Osteocyte (in vitro differentiated cells): ENCODE measurements around the gene ETV3L. TPM values are rescaled to one million over a fixed set of nuclear protein-coding genes. Genes with fewer than 3 reads are reported as not detected.

Experiments used
- DNase-seq: peaks from one replicate; pipeline ENCODE4 v3.0.0; 2021; ENCODE audit warnings: mixed read lengths; ENCODE audit not compliant: unreplicated experiment; ENCODE audit errors: extremely low spot score
- H3K27ac Mint-ChIP-seq: one replicate; pipeline ENCODE4 v1.8.0; 2021; ENCODE audit warnings: mild to moderate bottlenecking, mixed read lengths; ENCODE audit not compliant: unreplicated experiment
- H3K27me3 Mint-ChIP-seq: one replicate; pipeline ENCODE4 v1.8.0; 2021; ENCODE audit warnings: mixed read lengths; ENCODE audit not compliant: unreplicated experiment
- H3K36me3 Mint-ChIP-seq: one replicate; pipeline ENCODE4 v1.8.0; 2021; ENCODE audit warnings: mixed read lengths; ENCODE audit not compliant: unreplicated experiment
- H3K4me1 Mint-ChIP-seq: one replicate; pipeline ENCODE4 v1.8.0; 2021; ENCODE audit warnings: mixed read lengths; ENCODE audit not compliant: unreplicated experiment
- H3K4me3 Mint-ChIP-seq: one replicate; pipeline ENCODE4 v1.8.0; 2021; ENCODE audit warnings: mild to moderate bottlenecking, moderate library complexity, mixed read lengths; ENCODE audit not compliant: unreplicated experiment
- H3K9me3 Mint-ChIP-seq: one replicate; pipeline ENCODE4 v1.8.0; 2021; ENCODE audit warnings: mixed read lengths; ENCODE audit not compliant: unreplicated experiment
- CTCF ChIP-seq: fragments of 200-600 bp; sonication (generic); IDR thresholded peaks from 2 replicates; pipeline ENCODE4 v1.5.0; 2021; ENCODE audit warnings: antibody characterized with exemption, mild to moderate bottlenecking, moderate library complexity
- total RNA-seq: library from RNA; stranded (reverse); gene quantifications from 2 replicates; pipeline ENCODE4 v1.2.1, GENCODE V29; 2021

The ETV3L gene
- total RNA-seq, 1 donor from 2014 or later = not detected

GRCh38 chr1:157047062-157047410 lies 52.6 kb downstream of the ETV3L start:
- Mint-ChIP-seq H3K36me3 (peaks cover 2% of the 10 kb centered on the region), H3K27ac (no peak overlapping the region), H3K4me1 (peaks cover 33% of the 10 kb centered on the region), H3K27me3 (peaks cover 33% of the 10 kb centered on the region), H3K9me3 (peaks cover 4% of the 10 kb centered on the region), H3K4me3 (peak overlapping the region; percentile 38)
- no peak for TF ChIP-seq CTCF
- no peak for DNase-seq

- H3K36me3 Mint-ChIP-seq = peaks cover 2% of the 10 kb centered on the region
- peak within 1 kb of the TSS; percentile 97 for H3K27ac Mint-ChIP-seq
- TF ChIP-seq CTCF = no peak
- peak within 1 kb of the TSS; percentile 89 for H3K4me3 Mint-ChIP-seq
- H3K27me3 Mint-ChIP-seq = peaks cover 20% of the 10 kb centered on the region
- no peaks in the 10 kb centered on the region for H3K9me3 Mint-ChIP-seq
- DNase-seq = peak; percentile 97
- peaks cover 47% of the 10 kb centered on the region for H3K4me1 Mint-ChIP-seq
These were observed 54.1 kb downstream of the ETV3L start, which contains the start of gene ARHGEF11 for GRCh38 chr1:157045250-157046218. TSS of gene ARHGEF11 (minus strand) at chr1:157045742. CDS start at chr1:157044330, 1,412 bp downstream.

GRCh38 chr1:157044326-157044725 lies 55.3 kb downstream of the ETV3L start:
- DNase-seq = no peak
- Mint-ChIP-seq H3K9me3 (no peaks in the 10 kb centered on the region), H3K27ac (peak overlapping the region; percentile 97), H3K27me3 (peaks cover 8% of the 10 kb centered on the region), H3K4me3 (peak overlapping the region; percentile 89), H3K36me3 (peaks cover 2% of the 10 kb centered on the region), H3K4me1 (peaks cover 53% of the 10 kb centered on the region)
- TF ChIP-seq CTCF = no peak

GRCh38 chr1:157043685-157044084 lies 55.9 kb downstream of the ETV3L start:
- Mint-ChIP-seq H3K27ac (no peak overlapping the region), H3K9me3 (no peaks in the 10 kb centered on the region), H3K36me3 (peaks cover 2% of the 10 kb centered on the region), H3K4me1 (peaks cover 55% of the 10 kb centered on the region), H3K4me3 (peak overlapping the region; percentile 89), H3K27me3 (peaks cover 4% of the 10 kb centered on the region)
- TF ChIP-seq CTCF = no peak
- DNase-seq = no peak

GRCh38 chr1:157042846-157043245 lies 56.8 kb downstream of the ETV3L start:
- DNase-seq = no peak
- Mint-ChIP-seq H3K4me1 (peaks cover 55% of the 10 kb centered on the region), H3K36me3 (peaks cover 2% of the 10 kb centered on the region), H3K9me3 (no peaks in the 10 kb centered on the region), H3K27me3 (no peaks in the 10 kb centered on the region), H3K4me3 (peak overlapping the region; percentile 89), H3K27ac (no peak overlapping the region)
- no peak for TF ChIP-seq CTCF
